ENCODE data around the gene ABCC6. TPM values are rescaled to one million over a fixed set of nuclear protein-coding genes. Genes with fewer than 3 reads are reported as not detected.

ABCC6 gene
- total RNA-seq, 4 donors from 2014 or later = 0.23 to 4.8 (median 0.73) TPM

GRCh38 chr16:16116841-16117240, 106.5 kb downstream of the ABCC6 start:
- H3K4me1 ChIP-seq = no peaks in the 10 kb centered on the region
- H3K27me3 ChIP-seq = no peaks in the 10 kb centered on the region
- DNase-seq (no peak), ATAC-seq (no peak)
- TF ChIP-seq POLR2A (IDR thresholded peaks at IDR 0.05) (no peak), CTCF (IDR thresholded peaks at IDR 0.05 in 4 of 5, conservative IDR thresholded peaks at IDR 0.05 in 1 of 5) (no peak)
- no peaks in the 10 kb centered on the region for H3K9me3 ChIP-seq
- H3K27ac ChIP-seq = no peak overlapping the region
- peaks cover 0 to 62% of the 10 kb centered on the region in 2 donors for H3K36me3 ChIP-seq
- intact Hi-C loops (cut with DNase I; ENCODE audit: low total_unique reads) (no loop called here), in situ Hi-C loops (cut with MboI; ENCODE audit: low sequenced_read_pairs in 4 of 4) (loop anchor here in 1 of 4 donors (25.0 kb wide), 1 partner anchor 355 kb away; no protein-coding TSS in a partner anchor)
- H3K4me3 ChIP-seq = no peak overlapping the region

GRCh38 chr16:16113076-16113475, 110.2 kb downstream of the ABCC6 start:
- H3K9me3 ChIP-seq = no peaks in the 10 kb centered on the region
- no peaks in the 10 kb centered on the region for H3K27me3 ChIP-seq
- intact Hi-C loops (cut with DNase I; ENCODE audit: low total_unique reads) (no loop called here), in situ Hi-C loops (cut with MboI; ENCODE audit: low sequenced_read_pairs in 4 of 4) (loop anchor here in 1 of 4 donors (25.0 kb wide), 1 partner anchor 351 kb away; no protein-coding TSS in a partner anchor)
- peaks cover 0 to 87% of the 10 kb centered on the region in 2 donors for H3K36me3 ChIP-seq
- TF ChIP-seq POLR2A (IDR thresholded peaks at IDR 0.05) (no peak), CTCF (IDR thresholded peaks at IDR 0.05 in 4 of 5, conservative IDR thresholded peaks at IDR 0.05 in 1 of 5) (no peak)
- no peak overlapping the region for H3K27ac ChIP-seq
- no peak for DNase-seq
- H3K4me3 ChIP-seq = no peak overlapping the region
- no peaks in the 10 kb centered on the region for H3K4me1 ChIP-seq
- ATAC-seq = no peak

GRCh38 chr16:16112450-16113053, 110.7 kb downstream of the ABCC6 start:
- ATAC-seq = no peak
- no peak overlapping the region for H3K4me3 ChIP-seq
- in situ Hi-C loops (cut with MboI; ENCODE audit: low sequenced_read_pairs in 4 of 4) (loop anchor here in 1 of 4 donors (25.0 kb wide), 1 partner anchor 350 kb away; no protein-coding TSS in a partner anchor), intact Hi-C loops (cut with DNase I; ENCODE audit: low total_unique reads) (no loop called here)
- no peak for TF ChIP-seq POLR2A (IDR thresholded peaks at IDR 0.05)
- TF ChIP-seq CTCF (IDR thresholded peaks at IDR 0.05 in 4 of 5, conservative IDR thresholded peaks at IDR 0.05 in 1 of 5) = no peak
- peaks cover 0 to 82% of the 10 kb centered on the region in 2 donors for H3K36me3 ChIP-seq
- H3K9me3 ChIP-seq = no peaks in the 10 kb centered on the region
- no peak overlapping the region for H3K27ac ChIP-seq
- DNase-seq = no peak
- H3K4me1 ChIP-seq = no peaks in the 10 kb centered on the region
- no peaks in the 10 kb centered on the region for H3K27me3 ChIP-seq

- Histone ChIP-seq H3K4me3 (no peak overlapping the region), H3K27me3 (no peaks in the 10 kb centered on the region), H3K36me3 (peaks cover 0 to 77% of the 10 kb centered on the region in 2 donors), H3K4me1 (no peaks in the 10 kb centered on the region), H3K9me3 (no peaks in the 10 kb centered on the region), H3K27ac (no peak overlapping the region)
- intact Hi-C loops (cut with DNase I; ENCODE audit: low total_unique reads) (no loop called here), in situ Hi-C loops (cut with MboI; ENCODE audit: low sequenced_read_pairs in 4 of 4) (loop anchor here in 1 of 4 donors (25.0 kb wide), 1 partner anchor 349 kb away; no protein-coding TSS in a partner anchor)
- ATAC-seq = no peak
- no peak for DNase-seq
- TF ChIP-seq POLR2A (IDR thresholded peaks at IDR 0.05) (no peak), CTCF (IDR thresholded peaks at IDR 0.05 in 4 of 5, conservative IDR thresholded peaks at IDR 0.05 in 1 of 5) (no peak)
Observed at GRCh38 chr16:16111639-16112038, 111.7 kb downstream of the ABCC6 start.
